Natural killer cell (primary cell): ENCODE measurements around the gene NAALADL2. TPM values are rescaled to one million over a fixed set of nuclear protein-coding genes. Genes with fewer than 3 reads are reported as not detected.

Source experiments
- ATAC-seq, 3 donors: fragments of 150-1000 bp in 2 of 3; fragments of 200-7000 bp in 1 of 3; cut with Tn5 transposase; 1 replicate in 1 of 3; 2 replicates in 2 of 3; pipeline ENCODE4 v1.10.0; 2021; ENCODE audit warnings: mild to moderate bottlenecking in 2 of 3, moderate library complexity in 2 of 3
- DNase-seq, 2 donors: peaks; one replicate each; pipeline versions ENCODE4 v3.0.0 to v3.0.0-alpha.2; 2013 to 2021; ENCODE audit warnings: mixed read lengths in 1 of 2
- H3K27ac ChIP-seq: one replicate; pipeline ENCODE4 v1.5.1; 2013; ENCODE audit warnings: mild to moderate bottlenecking, low read length
- H3K27me3 ChIP-seq: one replicate; pipeline ENCODE4 v1.6.1; 2013; ENCODE audit warnings: low read length; ENCODE audit not compliant: control insufficient read depth, insufficient read depth
- H3K36me3 ChIP-seq: one replicate; pipeline ENCODE4 v1.6.1; 2013; ENCODE audit warnings: low read length; ENCODE audit not compliant: control insufficient read depth, insufficient read depth
- H3K4me1 ChIP-seq: one replicate; pipeline ENCODE4 v1.6.1; 2013; ENCODE audit warnings: low read length; ENCODE audit not compliant: control insufficient read depth, insufficient read depth
- H3K4me3 ChIP-seq: one replicate; pipeline ENCODE4 v1.5.1; 2013; ENCODE audit warnings: low read length
- H3K9me3 ChIP-seq: one replicate; pipeline ENCODE4 v1.6.1; 2013; ENCODE audit warnings: low read length; ENCODE audit not compliant: control insufficient read depth, insufficient read depth
- H3K27ac Mint-ChIP-seq, 2 donors: one replicate each; pipeline ENCODE4 v1.8.0; 2022; ENCODE audit warnings: mild to moderate bottlenecking in 2 of 2, mixed read lengths in 2 of 2, moderate library complexity in 1 of 2
- H3K27me3 Mint-ChIP-seq, 2 donors: one replicate each; pipeline ENCODE4 v1.8.0; 2022; ENCODE audit warnings: low read depth in 2 of 2, mixed read lengths in 2 of 2
- H3K36me3 Mint-ChIP-seq: one replicate; pipeline ENCODE4 v1.8.0; 2022; ENCODE audit warnings: mixed read lengths
- H3K4me1 Mint-ChIP-seq, 2 donors: one replicate each; pipeline ENCODE4 v1.8.0; 2022; ENCODE audit warnings: mixed read lengths in 2 of 2
- H3K4me3 Mint-ChIP-seq: one replicate; pipeline ENCODE4 v1.8.0; 2022; ENCODE audit warnings: mild to moderate bottlenecking, moderate library complexity, mixed read lengths
- H3K9me3 Mint-ChIP-seq, 2 donors: one replicate each; pipeline ENCODE4 v1.8.0; 2022; ENCODE audit warnings: mixed read lengths in 2 of 2
- WGBS: methylation state at CpG from one replicate; pipeline ENCODE4 v1.1.7; 2013; ENCODE audit warnings: missing lambda C conversion rate; ENCODE audit not compliant: insufficient coverage; 5-methylcytosine and 5-hydroxymethylcytosine counted together
- intact Hi-C: fragments of 100-400 bp; cut with micrococcal nuclease; formaldehyde crosslinking; loops from one replicate; pipeline ENCODE4 v1.14.2; 2022
- total RNA-seq, 4 donors: library from RNA; stranded (reverse); fragments of 120-200 nt in 1 of 4; gene quantifications; one replicate each; pipeline versions ENCODE4 v1.2.3 to v1.2.4, GENCODE V29; 2013 to 2022
- TF ChIP-seq, protein P1 (sequence below): fragments of 200-600 bp; IDR thresholded peaks from one replicate; pipeline ENCODE4 v1.8.0; 2022; ENCODE audit warnings: antibody characterized with exemption

The NAALADL2 gene
- total RNA-seq, 3 donors from 2014 or later (not counting 1 experiment from before 2014, with no cell fraction given): not detected

DNA sequence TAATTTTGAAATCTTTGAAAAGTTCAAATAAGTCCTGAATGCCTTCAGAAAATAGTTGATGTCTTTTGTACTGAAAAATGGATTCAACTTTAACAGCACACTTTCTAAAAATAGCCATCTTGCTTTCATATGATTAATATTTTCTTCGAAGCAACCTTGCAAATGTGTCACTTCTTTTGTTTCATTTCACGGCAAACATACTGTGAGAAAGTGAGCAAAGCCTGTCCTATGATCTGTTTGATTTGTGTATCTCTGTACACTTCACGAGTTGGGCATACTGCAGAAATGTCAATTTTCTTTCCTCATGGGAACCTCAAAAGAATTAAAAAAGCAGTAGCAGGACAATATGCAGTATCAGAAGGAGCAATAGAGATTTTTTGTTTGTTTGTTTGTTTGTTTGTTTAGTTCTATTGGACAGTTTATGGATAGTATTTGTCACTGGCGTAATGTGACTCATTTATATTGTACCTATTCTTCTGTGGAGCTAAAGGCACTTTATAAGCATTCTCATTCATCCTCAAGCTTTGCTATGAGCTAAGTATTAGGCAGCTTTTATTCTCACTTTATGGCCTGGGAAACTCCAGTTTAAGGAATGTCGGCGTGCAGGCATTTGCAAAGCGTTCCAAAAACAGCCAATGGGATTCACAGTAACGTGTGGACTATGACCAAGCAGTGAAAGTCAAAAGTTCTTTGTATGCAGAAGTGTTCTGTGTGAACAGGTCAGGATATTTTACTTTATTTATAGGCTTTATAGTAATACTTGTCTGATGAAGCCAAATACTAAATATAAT lies 572.0 kb downstream of the NAALADL2 start:
- Histone ChIP-seq H3K9me3 (no peaks in the 10 kb centered on the region), H3K36me3 (no peaks in the 10 kb centered on the region), H3K4me1 (no peaks in the 10 kb centered on the region), H3K4me3 (no peak overlapping the region), H3K27me3 (no peaks in the 10 kb centered on the region), H3K27ac (no peak overlapping the region)
- Mint-ChIP-seq H3K4me1 (no peaks in the 10 kb centered on the region), H3K27me3 (no peaks in the 10 kb centered on the region), H3K36me3 (no peaks in the 10 kb centered on the region), H3K27ac (no peak overlapping the region), H3K9me3 (peaks cover 4 to 11% of the 10 kb centered on the region in 2 donors), H3K4me3 (no peak overlapping the region)
- intact Hi-C loops: no loop called here
- TF ChIP-seq, protein P1, sequence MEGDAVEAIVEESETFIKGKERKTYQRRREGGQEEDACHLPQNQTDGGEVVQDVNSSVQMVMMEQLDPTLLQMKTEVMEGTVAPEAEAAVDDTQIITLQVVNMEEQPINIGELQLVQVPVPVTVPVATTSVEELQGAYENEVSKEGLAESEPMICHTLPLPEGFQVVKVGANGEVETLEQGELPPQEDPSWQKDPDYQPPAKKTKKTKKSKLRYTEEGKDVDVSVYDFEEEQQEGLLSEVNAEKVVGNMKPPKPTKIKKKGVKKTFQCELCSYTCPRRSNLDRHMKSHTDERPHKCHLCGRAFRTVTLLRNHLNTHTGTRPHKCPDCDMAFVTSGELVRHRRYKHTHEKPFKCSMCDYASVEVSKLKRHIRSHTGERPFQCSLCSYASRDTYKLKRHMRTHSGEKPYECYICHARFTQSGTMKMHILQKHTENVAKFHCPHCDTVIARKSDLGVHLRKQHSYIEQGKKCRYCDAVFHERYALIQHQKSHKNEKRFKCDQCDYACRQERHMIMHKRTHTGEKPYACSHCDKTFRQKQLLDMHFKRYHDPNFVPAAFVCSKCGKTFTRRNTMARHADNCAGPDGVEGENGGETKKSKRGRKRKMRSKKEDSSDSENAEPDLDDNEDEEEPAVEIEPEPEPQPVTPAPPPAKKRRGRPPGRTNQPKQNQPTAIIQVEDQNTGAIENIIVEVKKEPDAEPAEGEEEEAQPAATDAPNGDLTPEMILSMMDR: no peak
- 74% methylated on average over 7 of the region's 8 CpGs for WGBS
- ATAC-seq (no peak), DNase-seq (no peak)

GRCh38 chr3:175432376-175433025 lies 573.4 kb downstream of the NAALADL2 start:
- WGBS: 88% methylated on average over 3 of the region's 4 CpGs
- no peaks in the 10 kb centered on the region for H3K4me1 ChIP-seq
- intact Hi-C loops: no loop called here
- no peak overlapping the region for H3K4me3 ChIP-seq
- no peaks in the 10 kb centered on the region for H3K9me3 ChIP-seq
- DNase-seq (no peak), ATAC-seq (no peak)
- no peaks in the 10 kb centered on the region for H3K27me3 ChIP-seq
- no peaks in the 10 kb centered on the region for H3K36me3 ChIP-seq
- no peaks in the 10 kb centered on the region for H3K4me1 Mint-ChIP-seq
- H3K9me3 Mint-ChIP-seq: peaks cover 4 to 11% of the 10 kb centered on the region in 2 donors
- no peak overlapping the region for H3K27ac Mint-ChIP-seq
- H3K27ac ChIP-seq: no peak overlapping the region
- H3K4me3 Mint-ChIP-seq: no peak overlapping the region
- TF ChIP-seq, protein P1: no peak
- H3K27me3 Mint-ChIP-seq: no peaks in the 10 kb centered on the region
- no peaks in the 10 kb centered on the region for H3K36me3 Mint-ChIP-seq

DNA sequence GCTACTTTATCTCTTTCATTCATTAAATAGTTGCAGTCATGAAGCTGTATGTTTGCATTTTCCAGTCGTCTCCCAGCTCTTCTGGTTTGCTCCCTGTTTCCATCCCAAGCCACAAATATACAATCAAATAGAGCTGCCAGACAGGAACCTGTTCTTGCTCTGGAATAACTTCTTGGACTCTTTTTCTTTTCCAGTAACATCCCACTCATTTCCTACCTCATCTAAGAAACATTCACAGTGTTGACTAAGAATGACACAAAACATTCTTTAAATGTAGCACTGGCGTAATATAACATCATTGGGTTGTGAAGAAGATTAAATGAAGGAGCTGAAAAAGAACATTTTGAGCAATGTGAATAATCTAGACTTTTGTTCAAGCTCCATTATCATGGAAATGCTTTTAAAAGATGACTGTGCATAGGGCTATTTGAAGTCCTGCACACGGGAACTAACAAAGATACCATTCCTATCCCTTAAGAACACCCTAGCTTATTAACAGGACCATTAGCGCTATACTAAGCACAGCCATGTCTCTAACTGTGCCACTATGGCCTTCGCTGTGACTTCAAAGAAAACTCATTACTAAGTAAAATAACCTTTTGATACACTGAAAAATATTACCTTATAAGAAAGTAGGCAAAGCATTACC lies 574.0 kb downstream of the NAALADL2 start:
- Mint-ChIP-seq H3K4me3 (no peak overlapping the region), H3K27me3 (no peaks in the 10 kb centered on the region), H3K9me3 (peaks cover 4 to 11% of the 10 kb centered on the region in 2 donors), H3K4me1 (no peaks in the 10 kb centered on the region), H3K36me3 (no peaks in the 10 kb centered on the region), H3K27ac (no peak overlapping the region)
- Histone ChIP-seq H3K4me1 (no peaks in the 10 kb centered on the region), H3K4me3 (no peak overlapping the region), H3K9me3 (no peaks in the 10 kb centered on the region), H3K36me3 (no peaks in the 10 kb centered on the region), H3K27me3 (no peaks in the 10 kb centered on the region), H3K27ac (no peak overlapping the region)
- DNase-seq: no peak
- intact Hi-C loops: no loop called here
- ATAC-seq: no peak
- TF ChIP-seq, protein P1: no peak
- 85% methylated on average over 4 of the region's 5 CpGs for WGBS
